ENCODE data around the gene MSH2. TPM values are rescaled to one million over a fixed set of nuclear protein-coding genes. Genes with fewer than 3 reads are reported as not detected.

Gene MSH2
- total RNA-seq, 1 donor, result 33.4 TPM

- no peak for DNase-seq (ENCODE audit: low read depth)
- TF ChIP-seq CTCF (IDR thresholded peaks at IDR 0.05; ENCODE audit: insufficient read depth, low read length), result no peak
- no peak overlapping the region for H3K4me3 ChIP-seq (ENCODE audit: low read depth, low read length)
Measured at GRCh38 chr2:47519147-47519537, 116.2 kb downstream of the MSH2 start.

GRCh38 chr2:47519604-47520301, 116.8 kb downstream of the MSH2 start:
- no peak overlapping the region for H3K4me3 ChIP-seq (ENCODE audit: low read depth, low read length)
- no peak for DNase-seq (ENCODE audit: low read depth)
- TF ChIP-seq CTCF (IDR thresholded peaks at IDR 0.05; ENCODE audit: insufficient read depth, low read length), result no peak

- H3K4me3 ChIP-seq (ENCODE audit: low read depth, low read length), result peak overlapping the region; percentile 63
- TF ChIP-seq CTCF (IDR thresholded peaks at IDR 0.05; ENCODE audit: insufficient read depth, low read length), result no peak
- no peak for DNase-seq (ENCODE audit: low read depth)
Measured at GRCh38 chr2:47520302-47520630, 117.3 kb downstream of the MSH2 start.

- H3K4me3 ChIP-seq (ENCODE audit: low read depth, low read length), result peak overlapping the region; percentile 63
- peak; percentile 32 for TF ChIP-seq CTCF (IDR thresholded peaks at IDR 0.05; ENCODE audit: insufficient read depth, low read length)
- peak; percentile 48 for DNase-seq (ENCODE audit: low read depth)
Measured at GRCh38 chr2:47520825-47521665, 118.1 kb downstream of the MSH2 start.

GRCh38 chr2:47521666-47522285, 118.8 kb downstream of the MSH2 start:
- DNase-seq (ENCODE audit: low read depth), result no peak
- H3K4me3 ChIP-seq (ENCODE audit: low read depth, low read length), result peak overlapping the region; percentile 63
- no peak for TF ChIP-seq CTCF (IDR thresholded peaks at IDR 0.05; ENCODE audit: insufficient read depth, low read length)

GRCh38 chr2:47525167-47525566, 122.2 kb downstream of the MSH2 start:
- TF ChIP-seq CTCF (IDR thresholded peaks at IDR 0.05; ENCODE audit: insufficient read depth, low read length), result no peak
- no peak overlapping the region for H3K4me3 ChIP-seq (ENCODE audit: low read depth, low read length)
- DNase-seq (ENCODE audit: low read depth), result no peak
